NCI-H2029 treated with DMSO at 0.1 percent for 48 hours (cell line): ENCODE measurements around the gene BBS7.

ENCODE experiments used
- DNase-seq: peaks from one replicate; lab custom pipeline; 2025; lab: John Stamatoyannopoulos, UW

BBS7 gene

GRCh38 chr4:121869841-121870822 lies at the start of gene BBS7:
BBS7 (minus strand) TSS chr4:121870474; CDS start chr4:121870313, 161 bp downstream.
- peak; percentile 88 for DNase-seq

- no peak for DNase-seq
These were observed 43.4 kb upstream of the BBS7 start for GRCh38 chr4:121913667-121914066.

DNA sequence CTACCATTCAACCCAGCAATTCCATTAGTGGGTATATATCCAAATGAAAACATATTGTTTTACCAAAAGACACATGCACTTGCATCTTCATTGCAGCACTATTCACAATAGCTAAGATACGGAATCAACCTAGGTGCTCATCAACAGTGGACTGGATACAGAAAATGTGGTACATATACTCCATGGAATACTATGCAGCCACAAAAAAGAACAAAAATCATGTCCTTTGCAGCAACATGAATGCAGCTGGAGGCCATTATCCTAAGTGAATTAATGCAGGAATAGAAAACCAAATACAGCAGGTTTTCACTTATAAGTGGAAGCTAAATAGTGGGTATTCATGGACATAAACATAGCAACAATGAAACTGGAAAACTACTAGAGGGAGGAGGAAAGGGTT lies 38.1 kb upstream of the BBS7 start:
- no peak for DNase-seq

DNA sequence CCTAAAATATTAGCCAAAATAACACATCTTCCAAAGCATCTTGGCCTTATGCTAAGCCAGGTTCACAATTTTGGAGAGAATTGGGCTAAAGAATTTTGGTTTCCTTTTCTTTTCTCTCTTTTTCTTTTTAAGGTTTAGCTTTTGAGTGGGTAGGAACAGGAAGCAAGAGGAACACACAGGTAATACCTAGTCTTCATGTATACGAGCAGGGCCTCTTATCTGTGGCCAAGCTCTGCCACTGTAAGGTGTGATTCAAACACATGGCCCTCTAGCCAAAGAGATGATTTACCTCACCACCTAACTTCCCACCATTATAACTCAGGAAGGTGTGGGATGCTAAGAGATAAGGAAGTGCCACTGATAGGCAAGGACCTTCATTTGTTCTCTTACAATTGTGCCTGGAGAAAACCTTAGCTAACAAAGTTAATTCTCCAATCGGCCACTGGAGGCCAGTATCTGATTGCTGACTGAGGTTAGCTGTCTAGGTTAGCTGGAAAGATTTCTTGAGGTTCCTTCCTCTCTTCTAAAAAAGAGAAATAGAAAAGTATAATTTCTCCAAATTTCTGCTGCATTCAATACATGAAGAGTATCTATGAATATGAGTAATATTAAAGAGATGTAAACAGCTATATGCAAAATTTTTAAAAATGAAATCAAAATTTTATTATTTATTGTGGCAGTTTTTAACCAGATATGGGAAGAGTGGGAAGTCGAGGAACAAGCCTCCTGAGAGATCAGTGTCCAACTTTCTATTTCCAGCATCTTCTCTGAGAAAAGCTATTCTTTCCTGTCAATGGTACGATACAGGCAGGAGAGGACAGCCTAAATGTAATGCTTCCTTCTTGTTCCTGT lies 30.1 kb upstream of the BBS7 start:
- no peak for DNase-seq

DNA sequence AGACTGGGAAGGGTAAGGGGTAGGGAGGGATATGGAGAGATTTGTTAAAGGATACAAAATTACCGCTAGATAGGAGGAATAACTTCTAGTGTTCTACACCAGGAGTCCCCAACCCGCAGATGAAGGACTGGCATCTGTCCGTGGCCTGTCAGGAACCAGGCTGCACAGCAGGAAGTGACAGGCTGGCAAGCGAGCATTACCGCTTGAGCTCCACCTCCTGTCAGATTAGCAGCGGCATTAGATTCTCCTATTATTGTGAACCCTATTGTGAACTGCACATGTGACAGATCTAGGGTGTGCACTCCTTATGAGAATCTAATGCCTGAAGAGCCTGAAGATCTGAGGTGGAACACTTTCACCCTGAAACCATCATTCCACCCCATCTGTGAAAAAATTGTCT lies 27.9 kb upstream of the BBS7 start:
- no peak for DNase-seq

DNA sequence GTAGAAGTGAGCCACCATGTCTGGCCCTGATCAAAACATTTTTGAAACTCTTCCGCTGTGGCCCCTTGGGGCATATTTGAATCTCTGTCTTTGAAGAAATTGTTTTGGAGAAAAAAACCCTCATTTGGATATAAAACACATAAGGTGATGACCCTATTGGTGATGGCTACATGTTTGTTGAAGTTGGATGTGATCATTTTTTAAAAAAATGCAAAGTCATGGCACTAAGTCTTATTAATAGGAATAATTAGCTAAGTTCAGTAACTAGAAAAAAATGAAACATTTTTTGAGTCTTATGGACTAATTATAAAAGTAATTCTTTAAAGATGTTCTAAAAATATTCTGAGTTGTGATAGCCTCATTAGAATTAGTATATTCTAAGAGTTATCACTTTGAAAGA lies 17.9 kb upstream of the BBS7 start:
- DNase-seq, result no peak

GRCh38 chr4:121885115-121885514 lies 14.8 kb upstream of the BBS7 start:
- no peak for DNase-seq

- no peak for DNase-seq
These were observed 10.9 kb upstream of the BBS7 start for GRCh38 chr4:121881158-121881557.

DNA sequence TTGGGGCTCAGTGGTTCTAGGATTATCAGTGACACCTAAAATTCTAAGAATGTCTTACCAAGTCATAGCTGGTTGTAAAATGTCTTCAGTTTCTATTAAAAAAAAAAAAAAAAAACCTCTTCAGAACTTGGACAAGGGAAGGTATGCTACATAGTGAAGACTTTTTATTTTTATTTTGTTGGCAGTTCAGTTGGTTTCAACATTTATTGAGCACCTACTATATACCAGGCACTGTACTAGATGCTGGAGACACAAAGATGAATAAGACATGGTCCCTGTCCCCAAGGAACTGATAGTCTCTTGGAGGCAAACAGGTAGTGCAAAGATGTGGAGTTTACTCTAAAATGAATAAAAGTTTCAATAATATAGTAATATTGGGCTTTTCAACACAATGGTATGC lies 8.9 kb upstream of the BBS7 start:
- DNase-seq, result no peak

DNA sequence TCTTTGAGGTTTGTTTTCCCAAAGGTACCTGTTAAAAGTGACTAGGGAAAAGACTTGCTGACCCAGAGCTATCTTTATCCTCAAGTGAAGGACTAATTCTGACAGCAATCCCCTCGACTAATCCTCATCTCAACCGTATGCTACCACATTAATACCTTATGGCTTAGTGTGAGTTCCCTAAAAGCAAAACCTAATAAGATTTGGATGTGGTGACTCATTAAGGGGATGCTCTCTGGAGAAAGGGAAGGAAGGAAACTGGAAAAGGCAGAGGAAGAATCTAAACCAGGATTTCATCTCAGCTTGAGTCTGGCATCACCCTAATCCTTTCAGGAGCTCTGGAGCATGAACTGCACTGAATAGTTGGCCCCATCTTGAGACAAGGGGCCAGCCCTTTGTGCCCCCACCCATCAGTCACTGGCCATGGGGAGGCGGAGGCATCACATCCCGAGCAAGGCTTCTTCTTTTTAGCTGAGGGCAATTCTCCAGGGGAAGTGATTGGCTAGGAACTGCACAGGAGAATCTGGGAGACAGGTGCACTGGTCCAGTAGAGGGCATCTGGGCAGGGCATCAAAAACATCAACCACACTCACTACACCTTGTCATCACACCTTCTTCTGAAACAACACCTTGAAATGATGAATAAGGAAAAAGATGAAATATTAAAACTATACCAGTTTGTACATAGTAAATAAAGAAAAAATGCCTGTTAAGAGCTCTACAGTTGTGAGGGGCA lies 6.9 kb upstream of the BBS7 start:
- no peak for DNase-seq

GRCh38 chr4:121876070-121876469 lies 5.8 kb upstream of the BBS7 start:
- DNase-seq, result no peak

GRCh38 chr4:121875652-121876051 lies 5.4 kb upstream of the BBS7 start:
- no peak for DNase-seq

GRCh38 chr4:121873604-121874003 lies 3.3 kb upstream of the BBS7 start:
- no peak for DNase-seq

GRCh38 chr4:121863799-121864198 lies 6.5 kb downstream of the BBS7 start:
- DNase-seq, result no peak

GRCh38 chr4:121861426-121861825 lies 8.8 kb downstream of the BBS7 start:
- DNase-seq, result no peak

DNA sequence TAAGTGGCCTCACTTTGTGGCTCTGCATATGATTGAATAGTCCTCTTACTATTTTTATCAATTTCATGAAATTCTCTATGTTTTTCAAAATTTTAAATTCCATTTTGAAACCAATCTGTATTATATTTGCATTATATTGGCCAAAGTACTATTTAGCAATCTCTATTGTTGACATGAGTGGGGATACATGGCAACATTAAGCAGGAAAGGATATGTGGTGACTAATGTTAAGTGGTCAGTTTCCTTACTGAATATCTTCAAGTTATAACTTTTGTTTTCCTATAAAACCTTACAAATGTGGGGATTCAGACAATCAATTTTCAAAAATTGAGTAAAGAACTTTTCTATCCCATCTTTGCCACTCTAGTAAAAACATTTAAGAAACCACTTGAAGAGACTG lies 10.2 kb downstream of the BBS7 start:
- DNase-seq, result no peak

- no peak for DNase-seq
These were observed 18.9 kb downstream of the BBS7 start for GRCh38 chr4:121851354-121851753.

DNA sequence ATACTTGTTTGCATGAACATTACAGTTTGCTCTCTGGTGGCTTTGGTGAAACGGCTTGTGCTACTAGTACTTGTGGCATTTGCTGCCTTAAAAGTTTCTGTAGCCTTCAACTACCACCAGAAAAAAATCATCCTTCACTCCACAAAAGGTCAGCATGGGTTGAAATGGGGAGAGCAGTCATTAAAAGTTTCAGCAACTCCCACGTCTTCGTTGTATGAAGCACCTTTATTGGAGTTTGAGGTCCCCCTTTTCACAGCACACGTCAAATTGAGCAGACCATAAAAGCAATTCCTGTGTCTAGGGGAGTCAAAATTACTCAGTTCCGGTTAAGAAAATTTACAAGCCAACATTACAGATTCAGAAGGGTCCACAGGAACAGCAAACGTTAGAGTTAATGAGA lies 23.6 kb downstream of the BBS7 start:
- DNase-seq, result no peak

DNA sequence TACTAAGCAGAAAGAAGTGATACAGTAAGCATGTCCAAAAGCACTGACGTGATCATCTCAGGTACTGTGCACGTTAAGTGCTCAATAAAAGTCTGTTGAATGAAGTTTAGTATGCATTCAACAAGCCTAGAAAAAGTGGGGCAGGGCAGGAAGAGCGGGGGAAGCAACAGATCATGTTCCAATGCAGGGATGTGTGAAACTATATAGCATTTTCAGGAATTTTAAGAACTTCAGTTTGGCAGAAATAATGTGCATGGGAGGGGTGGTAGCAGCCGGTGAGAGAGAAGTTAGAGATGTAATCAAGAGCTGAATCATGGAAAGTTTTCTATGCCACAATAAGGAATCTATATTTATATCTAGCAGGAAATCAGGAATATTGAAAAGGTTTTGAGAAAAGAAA lies 27.4 kb downstream of the BBS7 start:
- DNase-seq, result no peak

DNA sequence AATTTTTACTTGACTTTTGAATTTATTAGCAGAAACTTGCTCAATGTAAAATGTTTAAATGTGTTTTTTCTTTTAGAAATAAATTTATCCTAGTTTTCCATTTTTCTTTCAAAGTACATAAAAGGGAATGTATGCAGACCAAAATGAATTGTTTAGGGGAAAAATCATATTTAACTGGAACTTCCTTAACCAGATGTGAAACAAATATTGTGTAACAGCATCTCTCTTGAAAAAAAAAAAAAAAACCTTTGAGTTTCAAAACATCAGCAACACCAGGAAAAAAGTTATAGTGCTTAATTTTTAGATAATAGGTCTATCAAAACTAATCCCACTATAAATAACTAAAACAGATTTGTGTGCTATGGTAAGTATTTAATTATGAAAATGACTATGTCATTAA lies 32.1 kb downstream of the BBS7 start:
- no peak for DNase-seq

GRCh38 chr4:121829511-121829910 lies 40.8 kb downstream of the BBS7 start:
- no peak for DNase-seq

GRCh38 chr4:121827853-121828252 lies 42.4 kb downstream of the BBS7 start:
- DNase-seq, result no peak
